ENCODE data around the gene PCDHGA12. TPM values are rescaled to one million over a fixed set of nuclear protein-coding genes. Genes with fewer than 3 reads are reported as not detected.
A peak's percentile ranks its signal among the peaks of the same experiment; 100 is the strongest.

PCDHGA12 gene
- total RNA-seq, 8 experiments from 2014 or later, result 1.0 to 16.1 (median 1.5) TPM

DNA sequence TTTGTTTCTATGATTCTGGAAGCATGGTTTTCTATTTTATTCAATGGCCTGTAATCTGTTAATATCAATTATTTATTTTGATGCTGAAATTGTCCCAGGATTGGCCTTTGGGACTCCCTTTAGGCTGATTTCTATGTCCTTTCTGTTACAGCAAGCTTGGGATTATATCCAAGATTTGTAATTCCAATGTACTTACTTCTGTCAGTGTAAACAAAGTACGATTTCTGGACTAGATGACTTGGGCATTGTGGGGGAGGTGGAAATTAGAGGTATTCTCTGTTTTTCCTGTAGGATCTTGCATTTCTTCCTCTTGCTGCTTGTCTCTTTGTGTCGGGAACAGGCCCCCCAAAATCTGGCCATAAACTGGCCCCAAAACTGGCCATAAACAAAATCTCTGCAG, 3.7 kb downstream of the PCDHGA12 start:
- Histone ChIP-seq H3K4me1 (replicated peaks in 1 of 2) (no peaks in the 10 kb centered on the region), H3K4me3 (no peak overlapping the region), H3K27ac (no peak overlapping the region)
- ATAC-seq (replicated peaks in 6 of 8), result no peak
- in situ Hi-C loops (cut with MboI; ENCODE audit: low pct_unique_long_range_greater_than_20kb in 2 of 9, low sequenced_read_pairs in 9 of 9, unreplicated experiment in 9 of 9), result no loop called here
- WGBS, 10 experiments, result 17 to 100% (median 66%) methylated on average over 1 to 2 of the region's 2 CpGs; no CpG with 5 or more reads in 2 of the 10 experiments

DNA sequence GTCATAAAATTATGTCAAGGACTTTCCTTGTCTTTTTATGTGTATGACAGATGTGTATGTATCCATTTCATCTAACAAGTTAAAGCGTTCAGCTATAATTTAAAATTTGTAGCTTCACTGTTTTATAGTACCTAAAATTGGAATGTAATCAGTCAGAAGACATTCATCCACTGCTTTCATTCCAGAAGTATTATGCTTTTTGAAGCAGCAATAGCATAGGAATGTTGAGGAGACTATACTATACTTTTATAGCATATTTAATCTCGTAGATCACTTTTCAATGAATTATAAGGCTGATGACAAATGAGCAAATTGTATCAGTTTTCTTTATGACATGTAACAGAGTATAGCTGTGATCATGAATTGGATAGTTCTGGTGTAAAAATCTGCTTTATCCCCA, 6.9 kb downstream of the PCDHGA12 start:
- H3K4me1 ChIP-seq (replicated peaks in 1 of 2), result no peaks in the 10 kb centered on the region
- WGBS, 10 experiments, result 43 to 100% (median 92%) methylated on average over 1 to 2 of the region's 2 CpGs; no CpG with 5 or more reads in 1 of the 10 experiments
- no peak for ATAC-seq (replicated peaks in 6 of 8)
- H3K27ac ChIP-seq, result no peak overlapping the region
- no peak overlapping the region for H3K4me3 ChIP-seq
- in situ Hi-C loops (cut with MboI; ENCODE audit: low pct_unique_long_range_greater_than_20kb in 2 of 9, low sequenced_read_pairs in 9 of 9, unreplicated experiment in 9 of 9), result no loop called here

DNA sequence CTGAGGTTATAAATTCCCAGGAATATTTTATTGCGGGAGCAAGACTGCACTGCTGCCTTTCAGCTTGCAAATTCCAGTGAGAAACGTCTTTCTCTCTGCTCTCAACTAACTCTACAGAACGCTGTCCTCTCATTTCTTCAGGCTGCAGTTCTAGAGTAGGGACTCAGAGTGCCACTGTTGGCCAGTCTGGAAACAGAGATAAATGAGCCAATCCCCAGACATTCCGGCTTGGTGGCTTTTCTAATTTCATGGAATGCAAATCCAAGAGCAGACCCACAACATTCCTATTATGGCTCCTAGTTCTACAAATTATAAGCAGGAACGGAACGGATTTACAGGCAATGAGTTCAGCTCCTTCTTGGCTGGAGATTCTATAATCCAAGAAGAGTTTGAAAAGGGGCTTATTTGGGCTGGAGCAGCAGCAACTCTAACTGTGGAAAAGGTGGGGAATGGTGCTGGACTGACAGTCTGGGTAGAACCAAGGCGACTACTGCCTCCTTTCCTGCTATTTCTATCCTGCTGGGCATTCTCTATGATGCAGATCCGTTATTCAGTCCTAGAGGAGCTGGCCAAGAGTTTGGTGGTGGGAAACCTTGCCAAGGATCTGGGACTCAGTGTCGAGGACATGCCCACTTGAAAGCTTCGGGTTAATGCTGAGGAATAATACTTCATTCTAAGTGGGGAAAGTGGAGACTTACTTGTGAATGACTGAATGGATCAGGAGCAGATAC, 9.3 kb downstream of the PCDHGA12 start:
- no peak for ATAC-seq (replicated peaks in 6 of 8)
- no peak overlapping the region for H3K4me3 ChIP-seq
- no peaks in the 10 kb centered on the region for H3K4me1 ChIP-seq (replicated peaks in 1 of 2)
- in situ Hi-C loops (cut with MboI; ENCODE audit: low pct_unique_long_range_greater_than_20kb in 2 of 9, low sequenced_read_pairs in 9 of 9, unreplicated experiment in 9 of 9), result no loop called here
- H3K27ac ChIP-seq, result no peak overlapping the region
- 35 to 97% (median 81%) methylated on average over 3 to 10 of the region's 10 CpGs for WGBS, 10 experiments

DNA sequence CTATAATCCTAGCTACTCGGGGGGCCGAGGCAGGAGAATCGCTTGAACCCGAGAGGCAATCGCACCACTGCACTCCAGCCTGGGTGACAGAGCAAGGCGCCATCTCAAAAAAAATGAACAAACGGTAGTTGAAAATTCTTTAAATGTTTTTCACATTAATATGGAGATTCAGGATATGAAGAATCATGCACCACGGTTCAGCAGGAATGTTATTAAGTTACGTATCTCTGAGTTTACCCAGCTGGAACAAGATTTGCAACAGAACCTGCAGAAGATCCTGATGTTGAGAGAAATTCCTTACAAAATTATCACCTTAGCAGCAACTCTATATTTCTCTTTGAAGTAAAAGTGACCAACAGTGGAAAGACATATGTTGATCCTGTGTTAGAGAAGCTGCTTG, 10.0 kb downstream of the PCDHGA12 start:
- ATAC-seq (replicated peaks in 6 of 8), result no peak
- in situ Hi-C loops (cut with MboI; ENCODE audit: low pct_unique_long_range_greater_than_20kb in 2 of 9, low sequenced_read_pairs in 9 of 9, unreplicated experiment in 9 of 9), result no loop called here
- 58 to 97% (median 89%) methylated on average over 2 to 9 of the region's 9 CpGs; no CpG with 5 or more reads in 3 of the 10 experiments for WGBS, 10 experiments
- H3K4me1 ChIP-seq (replicated peaks in 1 of 2), result no peaks in the 10 kb centered on the region
- H3K4me3 ChIP-seq, result no peak overlapping the region
- H3K27ac ChIP-seq, result no peak overlapping the region

DNA sequence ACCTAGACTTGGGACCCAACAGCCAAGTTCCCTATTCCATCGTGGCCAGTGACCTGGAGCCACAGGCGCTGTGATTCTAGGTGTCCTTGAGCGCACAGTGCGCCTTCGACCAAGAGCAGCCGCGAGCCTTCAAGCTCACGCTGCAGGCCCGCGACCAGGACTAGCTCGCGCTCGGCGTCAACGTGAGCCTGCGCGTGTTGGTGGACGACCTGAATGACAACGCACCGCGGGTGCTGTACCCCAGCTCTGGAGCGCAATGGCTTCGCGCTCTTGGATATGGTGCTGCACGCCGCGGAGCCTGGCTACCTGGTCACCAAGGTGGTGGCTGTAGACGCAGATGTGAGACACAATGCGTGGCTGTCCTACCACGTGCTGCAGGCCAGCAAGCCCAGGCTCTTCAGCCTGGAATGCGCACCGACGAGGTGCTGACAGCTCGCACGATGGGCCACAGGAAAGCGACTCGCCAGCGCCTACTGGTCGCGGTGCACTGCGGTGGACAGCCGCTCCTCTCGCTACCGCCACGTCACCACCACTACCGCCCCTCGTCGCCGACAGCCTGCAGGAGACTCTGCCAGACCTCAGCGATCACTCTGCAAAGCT, 11.4 kb downstream of the PCDHGA12 start:
- no peak overlapping the region for H3K27ac ChIP-seq
- ATAC-seq (replicated peaks in 6 of 8), result no peak
- no peaks in the 10 kb centered on the region for H3K4me1 ChIP-seq (replicated peaks in 1 of 2)
- in situ Hi-C loops (cut with MboI; ENCODE audit: low pct_unique_long_range_greater_than_20kb in 2 of 9, low sequenced_read_pairs in 9 of 9, unreplicated experiment in 9 of 9), result no loop called here
- WGBS, 10 experiments, result 49 to 100% (median 96%) methylated on average over 3 to 24 of the region's 50 CpGs; no CpG with 5 or more reads in 4 of the 10 experiments
- no peak overlapping the region for H3K4me3 ChIP-seq

DNA sequence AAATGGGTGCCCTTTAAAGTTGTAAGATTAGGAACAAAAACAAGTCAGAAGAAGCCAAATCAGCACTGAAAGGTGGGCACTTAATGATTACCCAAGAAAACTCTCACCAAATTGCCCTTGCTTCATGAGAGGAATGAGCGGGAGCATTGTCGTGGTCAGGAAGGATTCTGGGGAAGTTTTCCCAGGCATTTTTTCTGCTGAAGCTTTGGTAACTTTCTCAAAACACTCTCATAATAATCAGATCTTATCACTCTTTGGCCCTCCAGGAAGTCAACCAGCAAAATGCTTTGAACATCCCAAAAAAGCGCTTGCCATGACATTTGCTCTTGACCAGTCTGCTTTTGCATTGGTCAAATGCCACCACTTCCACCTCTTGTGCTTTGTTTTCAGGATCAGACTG, 35.0 kb downstream of the PCDHGA12 start:
- WGBS, 10 experiments, result 93 to 100% (median 100%) methylated on average over 1 to 3 of the region's 3 CpGs; no CpG with 5 or more reads in 3 of the 10 experiments
- Histone ChIP-seq H3K4me3 (no peak overlapping the region), H3K27ac (no peak overlapping the region), H3K4me1 (replicated peaks in 1 of 2) (no peaks in the 10 kb centered on the region)
- in situ Hi-C loops (cut with MboI; ENCODE audit: low pct_unique_long_range_greater_than_20kb in 2 of 9, low sequenced_read_pairs in 9 of 9, unreplicated experiment in 9 of 9), result no loop called here
- ATAC-seq (replicated peaks in 6 of 8), result no peak

DNA sequence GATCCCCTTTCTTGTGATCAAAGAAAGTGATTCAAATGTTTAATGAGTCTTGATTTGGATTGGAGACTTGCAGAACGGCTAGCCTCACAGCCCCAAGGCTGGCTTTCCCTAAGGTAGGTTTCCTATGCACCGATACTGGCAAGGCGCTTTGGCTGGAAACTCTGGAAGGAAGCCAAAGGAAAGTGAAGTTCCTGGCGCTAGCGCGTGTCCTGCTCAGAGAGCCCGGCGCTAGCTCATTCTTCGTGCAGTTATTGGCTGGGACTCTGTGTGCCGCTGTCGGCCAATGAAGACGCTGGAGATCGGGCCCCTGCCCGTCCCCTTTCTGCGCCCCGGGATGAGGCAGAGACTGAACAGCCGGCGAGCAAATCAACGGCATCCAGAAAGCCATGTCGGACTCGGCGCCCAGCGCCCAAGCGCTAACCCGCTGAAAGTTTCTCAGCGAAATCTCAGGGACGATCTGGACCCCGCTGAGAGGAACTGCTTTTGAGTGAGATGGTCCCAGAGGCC, 45.4 kb downstream of the PCDHGA12 start, which contains the start of gene PCDHGC3:
PCDHGC3 (plus strand) TSS at position 342 of the 507 bp plus-strand sequence; CDS start at position 493, 151 bp downstream.
- Histone ChIP-seq H3K4me3 (peak within 1 kb of the TSS; percentile 33 to 51 (median 42)), H3K27ac (peak within 1 kb of the TSS in 1 of 2 donors; percentile 6), H3K4me1 (replicated peaks in 1 of 2) (peaks cover 21 to 23% of the 10 kb centered on the region in 2 donors)
- 0 to 11% (median 0%) methylated on average over 1 to 17 of the region's 28 CpGs; no CpG with 5 or more reads in 1 of the 10 experiments for WGBS, 10 experiments
- in situ Hi-C loops (cut with MboI; ENCODE audit: low pct_unique_long_range_greater_than_20kb in 2 of 9, low sequenced_read_pairs in 9 of 9, unreplicated experiment in 9 of 9), result no loop called here
- ATAC-seq (replicated peaks in 6 of 8), result peak; percentile 94 to 99 (median 98)

DNA sequence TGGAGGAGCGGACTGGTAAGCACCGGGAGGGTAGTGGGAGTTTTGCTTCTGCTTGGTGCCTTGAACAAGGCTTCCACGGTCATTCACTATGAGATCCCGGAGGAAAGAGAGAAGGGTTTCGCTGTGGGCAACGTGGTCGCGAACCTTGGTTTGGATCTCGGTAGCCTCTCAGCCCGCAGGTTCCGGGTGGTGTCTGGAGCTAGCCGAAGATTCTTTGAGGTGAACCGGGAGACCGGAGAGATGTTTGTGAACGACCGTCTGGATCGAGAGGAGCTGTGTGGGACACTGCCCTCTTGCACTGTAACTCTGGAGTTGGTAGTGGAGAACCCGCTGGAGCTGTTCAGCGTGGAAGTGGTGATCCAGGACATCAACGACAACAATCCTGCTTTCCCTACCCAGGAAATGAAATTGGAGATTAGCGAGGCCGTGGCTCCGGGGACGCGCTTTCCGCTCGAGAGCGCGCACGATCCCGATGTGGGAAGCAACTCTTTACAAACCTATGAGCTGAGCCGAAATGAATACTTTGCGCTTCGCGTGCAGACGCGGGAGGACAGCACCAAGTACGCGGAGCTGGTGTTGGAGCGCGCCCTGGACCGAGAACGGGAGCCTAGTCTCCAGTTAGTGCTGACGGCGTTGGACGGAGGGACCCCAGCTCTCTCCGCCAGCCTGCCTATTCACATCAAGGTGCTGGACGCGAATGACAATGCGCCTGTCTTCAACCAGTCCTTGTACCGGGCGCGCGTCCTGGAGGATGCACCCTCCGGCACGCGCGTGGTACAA, 46.0 kb downstream of the PCDHGA12 start:
- in situ Hi-C loops (cut with MboI; ENCODE audit: low pct_unique_long_range_greater_than_20kb in 2 of 9, low sequenced_read_pairs in 9 of 9, unreplicated experiment in 9 of 9), result no loop called here
- 0 to 40% (median 6%) methylated on average over 3 to 18 of the region's 58 CpGs; no CpG with 5 or more reads in 3 of the 10 experiments for WGBS, 10 experiments
- Histone ChIP-seq H3K4me3 (peak overlapping the region; percentile 33 to 51 (median 42)), H3K4me1 (replicated peaks in 1 of 2) (peaks cover 21 to 23% of the 10 kb centered on the region in 2 donors), H3K27ac (peak overlapping the region in 1 of 2 donors; percentile 6)
- ATAC-seq (replicated peaks in 6 of 8), result peak; percentile 50 to 67 (median 57)

DNA sequence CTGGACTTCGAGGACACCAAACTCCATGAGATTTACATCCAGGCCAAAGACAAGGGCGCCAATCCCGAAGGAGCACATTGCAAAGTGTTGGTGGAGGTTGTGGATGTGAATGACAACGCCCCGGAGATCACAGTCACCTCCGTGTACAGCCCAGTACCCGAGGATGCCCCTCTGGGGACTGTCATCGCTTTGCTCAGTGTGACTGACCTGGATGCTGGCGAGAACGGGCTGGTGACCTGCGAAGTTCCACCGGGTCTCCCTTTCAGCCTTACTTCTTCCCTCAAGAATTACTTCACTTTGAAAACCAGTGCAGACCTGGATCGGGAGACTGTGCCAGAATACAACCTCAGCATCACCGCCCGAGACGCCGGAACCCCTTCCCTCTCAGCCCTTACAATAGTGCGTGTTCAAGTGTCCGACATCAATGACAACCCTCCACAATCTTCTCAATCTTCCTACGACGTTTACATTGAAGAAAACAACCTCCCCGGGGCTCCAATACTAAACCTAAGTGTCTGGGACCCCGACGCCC, 46.8 kb downstream of the PCDHGA12 start:
- ATAC-seq (replicated peaks in 6 of 8), result no peak
- peak overlapping the region; percentile 33 to 51 (median 42) for H3K4me3 ChIP-seq
- in situ Hi-C loops (cut with MboI; ENCODE audit: low pct_unique_long_range_greater_than_20kb in 2 of 9, low sequenced_read_pairs in 9 of 9, unreplicated experiment in 9 of 9), result no loop called here
- H3K27ac ChIP-seq, result no peak overlapping the region
- WGBS, 10 experiments, result 0 to 100% (median 52%) methylated on average over 2 to 9 of the region's 24 CpGs; no CpG with 5 or more reads in 3 of the 10 experiments
- peaks cover 21 to 23% of the 10 kb centered on the region in 2 donors for H3K4me1 ChIP-seq (replicated peaks in 1 of 2)

GRCh38 chr5:141477815-141478214, 47.5 kb downstream of the PCDHGA12 start:
- H3K4me3 ChIP-seq, result no peak overlapping the region

GRCh38 chr5:141478321-141478945, 48.1 kb downstream of the PCDHGA12 start:
- WGBS, 10 experiments, result 0 to 100% (median 93%) methylated on average over 1 to 12 of the region's 20 CpGs; no CpG with 5 or more reads in 5 of the 10 experiments
- no peak overlapping the region for H3K4me3 ChIP-seq
- H3K4me1 ChIP-seq (replicated peaks in 1 of 2), result peaks cover 23 to 29% of the 10 kb centered on the region in 2 donors
- H3K27ac ChIP-seq, result no peak overlapping the region
- no peak for ATAC-seq (replicated peaks in 6 of 8)
- in situ Hi-C loops (cut with MboI; ENCODE audit: low pct_unique_long_range_greater_than_20kb in 2 of 9, low sequenced_read_pairs in 9 of 9, unreplicated experiment in 9 of 9), result no loop called here

More at GRCh38 chr5:141477815-141478214, 47.5 kb downstream of the PCDHGA12 start:
- Histone ChIP-seq H3K4me1 (replicated peaks in 1 of 2) (peaks cover 21 to 23% of the 10 kb centered on the region in 2 donors), H3K27ac (no peak overlapping the region)
- no peak for ATAC-seq (replicated peaks in 6 of 8)
- WGBS, 10 experiments, result 0 to 95% (median 43%) methylated on average over 1 to 10 of the region's 13 CpGs; no CpG with 5 or more reads in 6 of the 10 experiments
- in situ Hi-C loops (cut with MboI; ENCODE audit: low pct_unique_long_range_greater_than_20kb in 2 of 9, low sequenced_read_pairs in 9 of 9, unreplicated experiment in 9 of 9), result no loop called here

GRCh38 chr5:141479776-141480175, 49.5 kb downstream of the PCDHGA12 start:
- Histone ChIP-seq H3K27ac (no peak overlapping the region), H3K4me3 (no peak overlapping the region), H3K4me1 (replicated peaks in 1 of 2) (peaks cover 29 to 37% of the 10 kb centered on the region in 2 donors)
- in situ Hi-C loops (cut with MboI; ENCODE audit: low pct_unique_long_range_greater_than_20kb in 2 of 9, low sequenced_read_pairs in 9 of 9, unreplicated experiment in 9 of 9), result no loop called here
- ATAC-seq (replicated peaks in 6 of 8), result no peak
